Skeletal muscle cell (primary cell): ENCODE measurements around the gene SNX10.
A peak's percentile ranks its signal among the peaks of the same experiment; 100 is the strongest.

Experiments
- DNase-seq: peaks from one replicate; pipeline ENCODE4 v3.0.0-alpha.2; 2010; ENCODE audit warnings: low read depth
- H3K4me3 ChIP-seq: 2 replicates; pipeline ENCODE4 v1.5.1; 2011; ENCODE audit warnings: low read depth, mild to moderate bottlenecking, control low read depth, low read length, moderate library complexity

The SNX10 gene

GRCh38 chr7:26360650-26361049, 69.0 kb downstream of the SNX10 start:
- DNase-seq, result no peak
- H3K4me3 ChIP-seq, result no peak overlapping the region

- no peak for DNase-seq
- H3K4me3 ChIP-seq, result no peak overlapping the region
These were observed 70.0 kb downstream of the SNX10 start for GRCh38 chr7:26361637-26362036.

GRCh38 chr7:26363465-26363864, 71.8 kb downstream of the SNX10 start:
- no peak overlapping the region for H3K4me3 ChIP-seq

GRCh38 chr7:26365077-26365900, 73.6 kb downstream of the SNX10 start:
- no peak overlapping the region for H3K4me3 ChIP-seq
- DNase-seq, result peak; percentile 36

More at GRCh38 chr7:26363465-26363864, 71.8 kb downstream of the SNX10 start:
- DNase-seq, result no peak

- no peak overlapping the region for H3K4me3 ChIP-seq
- DNase-seq, result no peak
These were observed 74.2 kb downstream of the SNX10 start for GRCh38 chr7:26365901-26366275.

- DNase-seq, result no peak
- no peak overlapping the region for H3K4me3 ChIP-seq
These were observed 75.6 kb downstream of the SNX10 start for GRCh38 chr7:26367219-26367711.

GRCh38 chr7:26368542-26368941, 76.9 kb downstream of the SNX10 start:
- DNase-seq, result no peak
- H3K4me3 ChIP-seq, result no peak overlapping the region

GRCh38 chr7:26369593-26369992, 77.9 kb downstream of the SNX10 start:
- no peak for DNase-seq
- no peak overlapping the region for H3K4me3 ChIP-seq

GRCh38 chr7:26370011-26370410, 78.3 kb downstream of the SNX10 start:
- H3K4me3 ChIP-seq, result no peak overlapping the region

GRCh38 chr7:26372249-26372648, 80.6 kb downstream of the SNX10 start:
- DNase-seq, result no peak
- no peak overlapping the region for H3K4me3 ChIP-seq

More at GRCh38 chr7:26370011-26370410, 78.3 kb downstream of the SNX10 start:
- DNase-seq, result no peak

GRCh38 chr7:26372704-26373103, 81.0 kb downstream of the SNX10 start:
- H3K4me3 ChIP-seq, result no peak overlapping the region
- DNase-seq, result no peak

- DNase-seq, result no peak
- H3K4me3 ChIP-seq, result no peak overlapping the region
These were observed 83.1 kb downstream of the SNX10 start for GRCh38 chr7:26374647-26375373.

GRCh38 chr7:26375726-26376174, 84.1 kb downstream of the SNX10 start:
- DNase-seq, result no peak
- H3K4me3 ChIP-seq, result no peak overlapping the region

GRCh38 chr7:26376175-26376917, 84.7 kb downstream of the SNX10 start:
- peak overlapping the region; percentile 32 for H3K4me3 ChIP-seq
- DNase-seq, result no peak

- H3K4me3 ChIP-seq, result no peak overlapping the region
These were observed 86.4 kb downstream of the SNX10 start for GRCh38 chr7:26378016-26378415.

GRCh38 chr7:26379711-26380110, 88.0 kb downstream of the SNX10 start:
- no peak for DNase-seq

More at GRCh38 chr7:26378016-26378415, 86.4 kb downstream of the SNX10 start:
- DNase-seq, result no peak

GRCh38 chr7:26381476-26382353, 90.1 kb downstream of the SNX10 start:
- no peak overlapping the region for H3K4me3 ChIP-seq
- DNase-seq, result no peak

More at GRCh38 chr7:26379711-26380110, 88.0 kb downstream of the SNX10 start:
- H3K4me3 ChIP-seq, result no peak overlapping the region

- DNase-seq, result no peak
- no peak overlapping the region for H3K4me3 ChIP-seq
These were observed 93.6 kb downstream of the SNX10 start for GRCh38 chr7:26385240-26385639.

- DNase-seq, result no peak
- H3K4me3 ChIP-seq, result no peak overlapping the region
These were observed 96.1 kb downstream of the SNX10 start for GRCh38 chr7:26387731-26388130.
